ENCODE results near the gene ZNF681.
"Not testable (repeated sequence)": the region's sequence is repeated elsewhere in the genome, so short reads cannot be mapped to it uniquely, and the experiment has no call there.

Gene ZNF681

DNA sequence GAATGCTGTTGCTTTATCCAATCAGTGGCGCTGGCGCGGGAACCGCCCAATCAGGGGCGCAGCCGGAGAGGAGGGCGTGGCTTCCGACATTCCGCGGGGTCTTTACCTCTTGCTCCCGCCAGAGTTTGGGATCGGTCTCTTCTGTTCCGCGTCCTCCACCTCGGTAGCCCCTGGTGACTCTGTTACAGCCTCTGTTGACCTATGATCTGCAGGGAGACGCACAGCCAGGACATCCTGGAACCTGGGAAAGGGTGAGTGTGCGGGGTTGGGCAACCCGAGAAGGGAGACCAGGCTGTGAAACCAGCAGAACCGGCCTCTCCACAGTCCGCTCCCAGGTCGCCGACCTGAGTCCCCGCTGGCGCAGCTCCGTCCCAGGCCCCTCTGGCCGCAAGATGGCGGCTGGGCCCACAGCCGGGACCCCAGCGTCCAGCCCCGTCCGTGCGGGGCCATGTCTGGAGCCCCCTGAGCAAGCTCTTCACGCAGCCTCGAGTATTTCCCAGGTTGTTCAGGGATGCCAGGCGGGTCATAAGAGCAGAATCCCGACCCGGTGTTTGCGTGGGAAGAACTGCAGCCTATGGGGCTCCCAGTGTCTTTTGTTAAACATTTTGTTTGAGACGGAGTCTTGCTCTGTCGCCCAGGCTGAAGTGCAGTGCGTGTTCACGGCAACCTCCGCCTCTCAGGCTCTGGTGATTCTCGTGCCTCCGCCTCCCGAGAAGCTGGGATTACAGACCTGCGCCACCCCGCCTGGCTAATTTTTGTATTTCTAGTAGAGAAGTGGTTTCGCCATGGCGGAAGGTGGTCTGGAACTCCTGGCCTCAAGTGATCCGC, 4.4 kb upstream of the ZNF681 start:
- H3K27me3 ChIP-seq = no peaks in the 10 kb centered on the region
- no peaks in the 10 kb centered on the region for H3K36me3 ChIP-seq
- H3K4me3 ChIP-seq (ENCODE audit: low read depth, low read length) = no peak overlapping the region
- TF ChIP-seq CTCF (IDR thresholded peaks at IDR 0.05; ENCODE audit: low read depth, low read length) = no peak
- H3K9me3 ChIP-seq = no peaks in the 10 kb centered on the region
- no peak for DNase-seq
- no peaks in the 10 kb centered on the region for H3K4me1 ChIP-seq

DNA sequence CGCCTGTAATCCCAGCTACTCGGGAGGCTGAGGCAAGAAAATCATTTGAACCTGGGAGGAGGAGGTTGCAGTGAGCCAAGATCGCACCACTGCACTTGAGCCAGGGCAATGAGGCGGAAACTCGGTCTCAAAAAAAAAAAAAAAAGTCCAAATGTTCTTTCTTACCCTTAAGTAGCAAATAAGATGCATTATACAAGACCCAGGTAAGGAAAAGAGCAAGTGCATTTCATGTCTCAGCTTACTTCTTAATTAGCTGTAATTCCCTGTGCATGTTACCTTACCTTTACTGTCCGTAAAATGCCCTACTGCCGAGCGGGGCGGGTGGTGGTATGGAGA, 3.8 kb upstream of the ZNF681 start:
- no peak for DNase-seq
- no peaks in the 10 kb centered on the region for H3K9me3 ChIP-seq
- H3K4me3 ChIP-seq (ENCODE audit: low read depth, low read length) = no peak overlapping the region
- no peaks in the 10 kb centered on the region for H3K36me3 ChIP-seq
- H3K27me3 ChIP-seq = no peaks in the 10 kb centered on the region
- TF ChIP-seq CTCF (IDR thresholded peaks at IDR 0.05; ENCODE audit: low read depth, low read length) = no peak
- no peaks in the 10 kb centered on the region for H3K4me1 ChIP-seq

GRCh38 chr19:23760326-23760725, 1.6 kb upstream of the ZNF681 start:
- DNase-seq; H3K4me1 ChIP-seq; H3K36me3 ChIP-seq; H3K27me3 ChIP-seq; H3K9me3 ChIP-seq; H3K4me3 ChIP-seq (ENCODE audit: low read depth, low read length): not testable (repeated sequence)

DNA sequence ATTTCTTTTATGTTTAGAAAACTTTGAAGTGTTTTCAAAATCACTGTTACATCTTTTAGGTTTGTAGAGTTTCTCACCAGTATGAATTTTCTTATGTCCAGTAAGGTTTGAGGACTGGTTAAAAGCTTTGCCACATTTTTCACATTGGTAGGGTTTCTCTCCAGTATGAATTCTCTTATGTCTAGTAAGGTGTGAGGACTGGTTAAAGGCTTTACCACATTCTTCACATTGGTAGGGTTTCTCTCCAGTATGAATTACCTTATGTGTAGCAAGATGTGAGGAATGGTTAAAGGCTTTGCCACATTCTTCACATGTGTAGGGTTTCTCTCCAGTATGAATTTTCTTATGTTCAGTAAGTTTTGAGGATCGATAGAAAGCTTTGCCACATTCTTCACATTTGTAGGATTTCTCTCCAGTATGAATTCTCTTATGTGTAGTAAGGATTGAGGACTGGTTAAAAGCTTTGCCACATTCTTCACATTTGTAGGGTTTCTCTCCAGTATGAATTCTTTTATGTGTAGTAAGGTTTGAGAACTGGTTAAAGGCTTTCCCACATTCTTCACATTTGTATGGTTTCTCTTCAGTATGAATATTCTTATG, 15.0 kb downstream of the ZNF681 start:
- H3K4me3 ChIP-seq (ENCODE audit: low read depth, low read length); H3K36me3 ChIP-seq; H3K27me3 ChIP-seq; H3K9me3 ChIP-seq; H3K4me1 ChIP-seq; DNase-seq: not testable (repeated sequence)

DNA sequence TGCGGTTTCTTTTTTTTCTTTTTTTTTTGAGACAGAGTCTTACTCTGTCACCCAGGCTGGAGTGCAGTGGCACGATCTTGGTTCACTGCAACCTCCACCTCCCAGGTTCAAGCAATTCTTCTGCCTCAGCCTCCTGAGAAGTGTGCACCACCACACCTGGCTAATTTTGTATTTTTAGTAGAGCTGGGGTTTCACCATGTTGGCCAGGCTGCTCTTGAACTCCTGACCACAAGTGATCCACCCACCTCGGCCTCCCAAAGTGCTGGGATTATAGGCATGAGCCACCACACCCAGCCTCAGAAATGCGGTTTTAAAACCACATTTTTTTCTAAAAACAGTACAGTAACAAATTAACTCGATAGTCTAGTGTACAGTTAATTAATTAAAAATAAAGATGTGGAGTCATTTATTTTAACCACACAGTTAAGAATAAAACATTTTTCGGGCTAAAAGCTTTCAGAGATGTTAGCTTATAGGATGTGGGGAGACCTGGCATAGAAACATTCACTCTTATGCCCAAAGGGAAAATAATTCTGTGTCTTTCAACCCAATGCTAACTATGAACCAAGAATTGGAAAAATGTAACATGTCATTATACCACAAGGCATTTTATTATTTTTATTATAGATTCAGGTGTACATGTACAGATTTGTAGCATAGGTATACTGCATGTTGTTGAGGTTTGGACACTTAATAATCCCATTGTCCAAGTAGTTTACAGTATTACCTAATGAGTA, 27.8 kb downstream of the ZNF681 start:
- H3K36me3 ChIP-seq; H3K9me3 ChIP-seq; H3K4me1 ChIP-seq; DNase-seq; H3K4me3 ChIP-seq (ENCODE audit: low read depth, low read length); H3K27me3 ChIP-seq: not testable (repeated sequence)

DNA sequence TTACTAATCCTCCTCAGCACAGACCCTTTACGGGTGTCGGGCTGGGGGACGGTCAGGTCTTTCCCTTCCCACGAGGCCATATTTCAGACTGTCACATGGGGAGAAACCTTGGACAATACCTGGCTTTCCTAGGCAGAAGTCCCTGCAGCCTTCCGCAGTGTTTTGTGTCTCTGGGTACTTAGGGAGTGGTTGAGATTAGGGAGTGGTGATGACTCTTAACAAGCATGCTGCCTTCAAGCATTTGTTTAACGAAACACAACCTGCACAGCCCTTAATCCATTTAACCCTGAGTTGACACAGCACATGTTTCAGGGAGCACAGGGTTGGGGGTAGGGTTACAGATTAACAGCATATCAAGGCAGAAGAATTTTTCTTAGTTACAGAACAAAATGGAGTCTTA, 34.5 kb downstream of the ZNF681 start:
- not testable (repeated sequence) for H3K4me3 ChIP-seq (ENCODE audit: low read depth, low read length); H3K27me3 ChIP-seq; H3K36me3 ChIP-seq; H3K9me3 ChIP-seq; DNase-seq; H3K4me1 ChIP-seq

DNA sequence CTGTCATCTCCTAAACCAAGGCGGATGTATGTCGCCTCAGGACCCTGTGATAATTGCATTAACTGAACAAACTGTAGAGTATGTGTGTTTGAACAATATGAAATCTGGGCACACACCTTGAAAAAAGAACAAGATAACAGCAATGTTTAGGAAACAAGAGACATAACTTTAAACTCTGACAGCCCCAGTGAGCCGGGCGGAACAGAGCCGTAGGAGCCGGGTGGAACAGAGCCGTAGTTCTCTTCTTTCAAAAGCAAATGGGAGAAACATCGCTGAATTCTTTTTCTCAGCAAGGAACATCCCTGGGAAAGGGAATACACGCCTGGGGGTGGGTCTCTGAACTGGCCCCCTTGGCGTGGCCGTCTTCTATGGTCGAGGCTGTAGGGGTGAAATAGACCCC, 39.9 kb downstream of the ZNF681 start:
- H3K4me3 ChIP-seq (ENCODE audit: low read depth, low read length) = no peak overlapping the region
- H3K4me1 ChIP-seq = no peaks in the 10 kb centered on the region
- DNase-seq = no peak
- no peaks in the 10 kb centered on the region for H3K27me3 ChIP-seq
- no peaks in the 10 kb centered on the region for H3K36me3 ChIP-seq
- H3K9me3 ChIP-seq = no peaks in the 10 kb centered on the region
- TF ChIP-seq CTCF (IDR thresholded peaks at IDR 0.05; ENCODE audit: low read depth, low read length) = no peak

DNA sequence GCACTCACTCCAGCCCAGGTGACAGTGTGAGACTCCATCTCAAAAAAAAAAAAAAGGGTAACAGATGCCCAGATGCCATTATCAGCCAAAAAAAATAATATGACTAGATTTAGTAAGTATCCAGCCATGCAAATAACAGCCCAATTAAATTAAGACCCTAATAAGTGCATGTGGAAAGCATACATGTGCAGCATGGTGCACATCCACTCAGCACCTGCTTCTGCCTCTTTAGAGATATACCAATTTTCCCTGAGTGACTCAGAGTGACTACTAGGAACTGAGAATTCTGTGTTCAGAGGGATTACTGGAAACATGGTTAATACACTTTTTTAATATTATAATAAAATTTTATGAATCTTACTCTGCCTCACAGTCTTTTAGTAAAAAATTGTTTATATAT, 41.9 kb downstream of the ZNF681 start:
- H3K27me3 ChIP-seq = no peaks in the 10 kb centered on the region
- no peak for DNase-seq
- H3K9me3 ChIP-seq = no peaks in the 10 kb centered on the region
- no peaks in the 10 kb centered on the region for H3K36me3 ChIP-seq
- TF ChIP-seq CTCF (IDR thresholded peaks at IDR 0.05; ENCODE audit: low read depth, low read length) = no peak
- H3K4me3 ChIP-seq (ENCODE audit: low read depth, low read length) = no peak overlapping the region
- no peaks in the 10 kb centered on the region for H3K4me1 ChIP-seq
